HCT116 (cell line): ENCODE data around the gene AHCTF1. TPM values are rescaled to one million over a fixed set of nuclear protein-coding genes. Genes with fewer than 3 reads are reported as not detected.

Experiments
- ATAC-seq: fragments of 200-7000 bp; cut with Tn5 transposase; 2 replicates; pipeline ENCODE4 v1.9.1; 2020; ENCODE audit warnings: mild to moderate bottlenecking, moderate library complexity
- BruUV-seq: library from RNA; stranded (reverse); fragments of 400-500 nt; replicated peaks from 2 replicates; lab custom pipeline; 2021; lab: Mats Ljungman, UMichigan
- CTCF ChIA-PET: fragments of 300-600 bp; sonication (Branson Sonifier 250); formaldehyde crosslinking; loops from one replicate; lab custom pipeline; 2021; ENCODE audit warnings: antibody characterized with exemption; lab: Charles Lee
- POLR2A ChIA-PET: fragments of 300-600, 350-600 bp; sonication (Branson Sonifier 250); formaldehyde crosslinking; loops from one replicate; lab custom pipeline; 2021; ENCODE audit warnings: antibody characterized with exemption; lab: Charles Lee
- RAD21 ChIA-PET, 2 experiments: fragments of 300-600 bp; sonication (Branson Sonifier 250); formaldehyde crosslinking; loops; one replicate each; lab custom pipeline; 2023; ENCODE audit warnings: low total read pairs in 2 of 2; ENCODE audit not compliant: uncharacterized antibody in 2 of 2, unreplicated experiment in 2 of 2, low non-redundant PET in 1 of 2; lab: Charles Lee
- DNase-seq: peaks from one replicate; pipeline ENCODE4 v3.0.0-alpha.2; 2010; ENCODE audit warnings: low read depth, low spot score
- H2AFZ ChIP-seq: fragments of 200-600 bp; shearing (Covaris generic), sonication (generic); 2 replicates; pipeline ENCODE4 v1.6.1; 2017; ENCODE audit warnings: low read depth, mixed run types, mixed read lengths, antibody characterized with exemption, low read length; ENCODE audit not compliant: poor library complexity, severe bottlenecking
- H3K27ac ChIP-seq: 2 replicates; pipeline ENCODE4 v1.5.1; 2012; ENCODE audit warnings: low read depth, low read length
- H3K27me3 ChIP-seq: fragments of 200-600 bp; sonication (generic); 2 replicates; pipeline ENCODE4 v1.6.1; 2016; ENCODE audit warnings: mixed run types, low read length, mixed read lengths; ENCODE audit not compliant: insufficient read depth
- H3K36me3 ChIP-seq, 2 experiments: fragments of 200-500 bp in 1 of 2; fragments of 200-600 bp in 1 of 2; sonication (Bioruptor generic) in 1 of 2; sonication (generic) in 1 of 2; 2 replicates each; pipeline versions ENCODE4 v1.5.1 to v1.6.1; 2014 to 2016; ENCODE audit warnings: low read length in 2 of 2, inconsistent platforms in 1 of 2, mixed read lengths in 1 of 2, mixed run types in 1 of 2; ENCODE audit not compliant: insufficient read depth in 2 of 2, control insufficient read depth in 1 of 2
- H3K4me1 ChIP-seq, 2 experiments: fragments of 200-600 bp in 1 of 2; sonication (generic) in 1 of 2; 2 replicates each; pipeline versions ENCODE4 v1.5.1 to v1.6.1; 2012 to 2017; ENCODE audit warnings: low read length in 2 of 2, inconsistent platforms in 1 of 2, mild to moderate bottlenecking in 1 of 2, mixed read lengths in 1 of 2, mixed run types in 1 of 2, moderate library complexity in 1 of 2; ENCODE audit not compliant: insufficient read depth in 2 of 2, control insufficient read depth in 1 of 2
- H3K4me2 ChIP-seq: fragments of 200-600 bp; sonication (generic); 2 replicates; pipeline ENCODE4 v1.6.1; 2017; ENCODE audit warnings: mixed run types, low read length, mixed read lengths
- H3K4me3 ChIP-seq, 2 experiments: fragments of 200-600 bp in 1 of 2; sonication (generic) in 1 of 2; replicated peaks in 1 of 2; 2 replicates each; pipeline ENCODE4 v1.5.1; 2011 to 2016; ENCODE audit warnings: low read length in 2 of 2, control low read depth in 1 of 2, low read depth in 1 of 2, mild to moderate bottlenecking in 1 of 2, mixed read lengths in 1 of 2, mixed run types in 1 of 2
- H3K79me2 ChIP-seq: fragments of 200-600 bp; sonication (generic); 2 replicates; pipeline ENCODE4 v1.6.1; 2017; ENCODE audit warnings: mild to moderate bottlenecking, mixed run types, low read length, moderate library complexity, mixed read lengths; ENCODE audit not compliant: insufficient read depth
- H3K9ac ChIP-seq: fragments of 200-600 bp; sonication (generic); 2 replicates; pipeline ENCODE4 v1.6.1; 2016; ENCODE audit warnings: low read length, mixed read lengths
- H3K9me2 ChIP-seq: fragments of 200-600 bp; sonication (generic), shearing (Covaris generic); 2 replicates; pipeline ENCODE4 v1.6.1; 2017; ENCODE audit warnings: mixed run types, mild to moderate bottlenecking, moderate library complexity; ENCODE audit not compliant: insufficient read depth
- H3K9me3 ChIP-seq, 2 experiments: fragments of 200-500 bp in 1 of 2; fragments of 200-600 bp in 1 of 2; sonication (Bioruptor generic) in 1 of 2; sonication (generic) in 1 of 2; 2 replicates each; pipeline ENCODE4 v1.6.1; 2014 to 2017; ENCODE audit warnings: low read length in 2 of 2, mixed read lengths in 2 of 2, inconsistent platforms in 1 of 2, low read depth in 1 of 2, mild to moderate bottlenecking in 1 of 2, mixed run types in 1 of 2, moderate library complexity in 1 of 2; ENCODE audit not compliant: control insufficient read depth in 1 of 2, insufficient read depth in 1 of 2
- H4K20me1 ChIP-seq: fragments of 200-600 bp; sonication (generic), shearing (Covaris generic); 2 replicates; pipeline ENCODE4 v1.6.1; 2017; ENCODE audit warnings: mixed run types, mild to moderate bottlenecking, moderate library complexity; ENCODE audit not compliant: insufficient read depth
- CBX3 ChIP-seq: IDR thresholded peaks from 2 replicates; pipeline ENCODE4 v1.6.1; 2012; ENCODE audit warnings: low read depth
- CEBPB ChIP-seq: IDR thresholded peaks from 2 replicates; pipeline ENCODE4 v1.6.1; 2012; ENCODE audit warnings: low read depth
- ELF1 ChIP-seq: IDR thresholded peaks from 2 replicates; pipeline ENCODE4 v1.6.1; 2012; ENCODE audit warnings: low read depth, borderline replicate concordance
- FOSL1 ChIP-seq: IDR thresholded peaks from 2 replicates; pipeline ENCODE4 v1.6.1; 2012; ENCODE audit warnings: low read depth
- POLR2A ChIP-seq: IDR thresholded peaks from 2 replicates; pipeline ENCODE4 v1.7.0; 2011; ENCODE audit warnings: borderline replicate concordance; ENCODE audit not compliant: insufficient read depth, insufficient read length; ENCODE audit errors: extremely low read depth
- POLR2AphosphoS5 ChIP-seq: IDR thresholded peaks from 2 replicates; pipeline ENCODE4 v1.6.1; 2011; ENCODE audit warnings: mild to moderate bottlenecking, low read depth, low read length, moderate library complexity
- RAD21 ChIP-seq: IDR thresholded peaks from 2 replicates; pipeline ENCODE4 v1.6.1; 2012; ENCODE audit warnings: low read depth, mild to moderate bottlenecking
- SIN3A ChIP-seq: IDR thresholded peaks from 2 replicates; pipeline ENCODE4 v1.6.1; 2012; ENCODE audit warnings: low read depth
- SP1 ChIP-seq: IDR thresholded peaks from 2 replicates; pipeline ENCODE4 v1.6.1; 2012; ENCODE audit warnings: low read depth
- YY1 ChIP-seq: IDR thresholded peaks from 2 replicates; pipeline ENCODE4 v1.6.1; 2011; ENCODE audit warnings: low read length, low read depth, moderate library complexity, mild to moderate bottlenecking; ENCODE audit not compliant: insufficient replicate concordance; ENCODE audit errors: extremely low read depth
- ZFX ChIP-seq: fragments of 450-650 bp; IDR thresholded peaks from 2 replicates; pipeline ENCODE4 v1.6.1; 2017
- intact Hi-C: fragments of 100-400 bp; cut with micrococcal nuclease; formaldehyde crosslinking; loops from 2 replicates; pipeline ENCODE4 v1.10.0; 2022
- total RNA-seq: library from RNA; stranded (reverse); gene quantifications from one replicate; pipeline ENCODE4 v1.2.1, GENCODE V29; 2021; ENCODE audit not compliant: unreplicated experiment
- TF ChIP-seq, protein P1 (sequence below): IDR thresholded peaks from 2 replicates; pipeline ENCODE4 v1.6.1; 2011; ENCODE audit warnings: mild to moderate bottlenecking, low read length, moderate library complexity; ENCODE audit not compliant: insufficient replicate concordance; ENCODE audit errors: extremely low read depth
- TF ChIP-seq, protein P2 (sequence below), 3 experiments: fragments of 200-600 bp in 1 of 3; sonication (generic) in 1 of 3; IDR thresholded peaks in 2 of 3; conservative IDR thresholded peaks in 1 of 3; 2 replicates each; pipeline ENCODE4 v1.5.1; 2012 to 2017; ENCODE audit warnings: low read depth in 2 of 3, low read length in 2 of 3, antibody characterized with exemption in 1 of 3, borderline replicate concordance in 1 of 3, control low read depth in 1 of 3, mild to moderate bottlenecking in 1 of 3, mixed read lengths in 1 of 3, mixed run types in 1 of 3, moderate library complexity in 1 of 3; ENCODE audit not compliant: insufficient read depth in 1 of 3
- TF ChIP-seq, protein P3 (sequence below): IDR thresholded peaks from 2 replicates; pipeline ENCODE4 v1.6.1; 2012
- TF ChIP-seq, protein P4 (sequence below): IDR thresholded peaks from 2 replicates; pipeline ENCODE4 v1.6.1; 2012

AHCTF1 gene
- total RNA-seq, 1 experiment from 2014 or later = 56.2 TPM

DNA sequence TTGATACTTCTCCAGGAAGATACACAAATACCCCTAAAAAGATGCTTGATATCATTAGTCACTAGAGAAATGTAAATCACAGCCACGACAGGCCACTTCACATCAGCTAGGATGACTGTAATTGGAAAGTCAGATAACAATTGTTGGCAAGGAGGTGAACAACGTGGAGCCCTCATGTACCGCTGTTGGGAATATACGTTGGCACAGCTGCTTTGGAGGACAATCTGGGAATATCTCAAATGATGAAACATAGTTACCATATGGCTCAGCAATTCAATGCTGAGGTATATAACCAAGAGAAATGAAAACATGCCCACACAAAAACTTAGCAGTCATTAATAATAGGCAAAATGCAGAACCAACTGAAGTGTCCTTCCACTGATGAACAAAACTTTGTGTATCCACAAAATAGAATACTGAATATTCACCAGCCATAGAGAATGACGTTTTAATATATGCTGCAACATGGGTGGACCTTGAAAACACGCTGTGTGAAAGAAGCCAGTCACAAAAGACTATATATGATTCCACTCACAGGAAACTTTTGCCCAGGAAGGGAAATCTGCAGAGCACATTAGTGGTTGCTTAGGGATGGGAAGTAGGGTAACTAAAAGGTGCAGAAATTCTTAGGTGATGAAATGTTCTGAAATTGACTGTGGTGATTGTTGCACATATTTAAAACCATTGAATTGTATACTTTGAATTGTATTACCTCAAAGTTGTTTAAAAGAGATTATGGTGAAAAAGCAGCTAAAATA is 95.4 kb downstream of the AHCTF1 start:
- H3K4me3 ChIP-seq = no peak overlapping the region
- H3K4me2 ChIP-seq = no peak overlapping the region
- ATAC-seq = no peak
- no peak overlapping the region for H2AFZ ChIP-seq
- ChIA-PET POLR2A (interaction anchor here (0.6 kb wide), 1 partner anchor 33 kb away, joined by 6 read pairs; no protein-coding TSS in a partner anchor), CTCF (no interaction called here), RAD21 (no interaction called here)
- DNase-seq = no peak
- intact Hi-C loops = no loop called here
- no peaks in the 10 kb centered on the region for H3K9me2 ChIP-seq
- peaks cover 5 to 6% of the 10 kb centered on the region in 2 experiments; a peak in 2 of 4 replicates for H3K36me3 ChIP-seq
- peaks cover 0 to 9% of the 10 kb centered on the region in 2 experiments; a peak in 1 of 4 replicates for H3K4me1 ChIP-seq
- H4K20me1 ChIP-seq = no peaks in the 10 kb centered on the region
- H3K79me2 ChIP-seq = no peaks in the 10 kb centered on the region
- BruUV-seq = no TSS peak
- no peaks in the 10 kb centered on the region for H3K9me3 ChIP-seq
- no peak overlapping the region for H3K9ac ChIP-seq
- no peaks in the 10 kb centered on the region for H3K27me3 ChIP-seq
- no peak for TF ChIP-seq RAD21
- no peak for TF ChIP-seq ZFX
- TF ChIP-seq POLR2AphosphoS5 = no peak
- TF ChIP-seq, protein P1, sequence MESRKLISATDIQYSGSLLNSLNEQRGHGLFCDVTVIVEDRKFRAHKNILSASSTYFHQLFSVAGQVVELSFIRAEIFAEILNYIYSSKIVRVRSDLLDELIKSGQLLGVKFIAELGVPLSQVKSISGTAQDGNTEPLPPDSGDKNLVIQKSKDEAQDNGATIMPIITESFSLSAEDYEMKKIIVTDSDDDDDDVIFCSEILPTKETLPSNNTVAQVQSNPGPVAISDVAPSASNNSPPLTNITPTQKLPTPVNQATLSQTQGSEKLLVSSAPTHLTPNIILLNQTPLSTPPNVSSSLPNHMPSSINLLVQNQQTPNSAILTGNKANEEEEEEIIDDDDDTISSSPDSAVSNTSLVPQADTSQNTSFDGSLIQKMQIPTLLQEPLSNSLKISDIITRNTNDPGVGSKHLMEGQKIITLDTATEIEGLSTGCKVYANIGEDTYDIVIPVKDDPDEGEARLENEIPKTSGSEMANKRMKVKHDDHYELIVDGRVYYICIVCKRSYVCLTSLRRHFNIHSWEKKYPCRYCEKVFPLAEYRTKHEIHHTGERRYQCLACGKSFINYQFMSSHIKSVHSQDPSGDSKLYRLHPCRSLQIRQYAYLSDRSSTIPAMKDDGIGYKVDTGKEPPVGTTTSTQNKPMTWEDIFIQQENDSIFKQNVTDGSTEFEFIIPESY = no peak
- TF ChIP-seq, protein P2, sequence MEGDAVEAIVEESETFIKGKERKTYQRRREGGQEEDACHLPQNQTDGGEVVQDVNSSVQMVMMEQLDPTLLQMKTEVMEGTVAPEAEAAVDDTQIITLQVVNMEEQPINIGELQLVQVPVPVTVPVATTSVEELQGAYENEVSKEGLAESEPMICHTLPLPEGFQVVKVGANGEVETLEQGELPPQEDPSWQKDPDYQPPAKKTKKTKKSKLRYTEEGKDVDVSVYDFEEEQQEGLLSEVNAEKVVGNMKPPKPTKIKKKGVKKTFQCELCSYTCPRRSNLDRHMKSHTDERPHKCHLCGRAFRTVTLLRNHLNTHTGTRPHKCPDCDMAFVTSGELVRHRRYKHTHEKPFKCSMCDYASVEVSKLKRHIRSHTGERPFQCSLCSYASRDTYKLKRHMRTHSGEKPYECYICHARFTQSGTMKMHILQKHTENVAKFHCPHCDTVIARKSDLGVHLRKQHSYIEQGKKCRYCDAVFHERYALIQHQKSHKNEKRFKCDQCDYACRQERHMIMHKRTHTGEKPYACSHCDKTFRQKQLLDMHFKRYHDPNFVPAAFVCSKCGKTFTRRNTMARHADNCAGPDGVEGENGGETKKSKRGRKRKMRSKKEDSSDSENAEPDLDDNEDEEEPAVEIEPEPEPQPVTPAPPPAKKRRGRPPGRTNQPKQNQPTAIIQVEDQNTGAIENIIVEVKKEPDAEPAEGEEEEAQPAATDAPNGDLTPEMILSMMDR (IDR thresholded peaks at IDR 0.05 in 2 of 3, conservative IDR thresholded peaks at IDR 0.05 in 1 of 3; ENCODE audit: borderline replicate concordance in 1 of 3, insufficient read depth in 1 of 3, low read depth in 2 of 3, low read length in 2 of 3) = no peak
- TF ChIP-seq ELF1 = no peak
- TF ChIP-seq YY1 = no peak
- TF ChIP-seq CBX3 = no peak
- TF ChIP-seq, protein P3, sequence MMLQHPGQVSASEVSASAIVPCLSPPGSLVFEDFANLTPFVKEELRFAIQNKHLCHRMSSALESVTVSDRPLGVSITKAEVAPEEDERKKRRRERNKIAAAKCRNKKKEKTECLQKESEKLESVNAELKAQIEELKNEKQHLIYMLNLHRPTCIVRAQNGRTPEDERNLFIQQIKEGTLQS = no peak
- no peak for TF ChIP-seq FOSL1
- no peak for TF ChIP-seq SIN3A
- TF ChIP-seq SP1 = no peak
- TF ChIP-seq, protein P4, sequence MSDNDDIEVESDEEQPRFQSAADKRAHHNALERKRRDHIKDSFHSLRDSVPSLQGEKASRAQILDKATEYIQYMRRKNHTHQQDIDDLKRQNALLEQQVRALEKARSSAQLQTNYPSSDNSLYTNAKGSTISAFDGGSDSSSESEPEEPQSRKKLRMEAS = no peak
- no peak for TF ChIP-seq POLR2A
- no peak for TF ChIP-seq CEBPB
- H3K27ac ChIP-seq = no peak overlapping the region
